WI38 (cell line): ENCODE measurements around the gene SYT9.

Source experiments
- H3K4me3 ChIP-seq: 2 replicates; pipeline ENCODE4 v1.5.1; 2011; ENCODE audit warnings: low read depth, mild to moderate bottlenecking, control low read depth, low read length
- CTCF ChIP-seq: IDR thresholded peaks from 2 replicates; pipeline ENCODE4 v1.5.1; 2012; ENCODE audit warnings: low read depth, mild to moderate bottlenecking, control low read depth, low read length

The SYT9 gene

GRCh38 chr11:7307836-7308235, 56.1 kb downstream of the SYT9 start:
- TF ChIP-seq CTCF = no peak
- no peak overlapping the region for H3K4me3 ChIP-seq

- TF ChIP-seq CTCF = no peak
- no peak overlapping the region for H3K4me3 ChIP-seq
Observed at GRCh38 chr11:7311903-7312302, 60.2 kb downstream of the SYT9 start.

- no peak overlapping the region for H3K4me3 ChIP-seq
- TF ChIP-seq CTCF = no peak
Observed at GRCh38 chr11:7314811-7315604, 63.3 kb downstream of the SYT9 start.

GRCh38 chr11:7319501-7319900, 67.8 kb downstream of the SYT9 start:
- no peak overlapping the region for H3K4me3 ChIP-seq
- no peak for TF ChIP-seq CTCF

- H3K4me3 ChIP-seq = no peak overlapping the region
- TF ChIP-seq CTCF = no peak
Observed at GRCh38 chr11:7320306-7320705, 68.6 kb downstream of the SYT9 start.

GRCh38 chr11:7321473-7322450, 70.1 kb downstream of the SYT9 start:
- TF ChIP-seq CTCF = no peak
- no peak overlapping the region for H3K4me3 ChIP-seq

GRCh38 chr11:7332451-7332850, 80.7 kb downstream of the SYT9 start:
- no peak for TF ChIP-seq CTCF
- no peak overlapping the region for H3K4me3 ChIP-seq
